Spleen (tissue), 7 donors: ENCODE measurements around the gene GLUD1.
"Not testable (repeated sequence)": the region's sequence is repeated elsewhere in the genome, so short reads cannot be mapped to it uniquely, and the experiment has no call there.

Experiments used
- POLR2A ChIP-seq, 3 donors: fragments of 450-650 bp; IDR thresholded peaks; one replicate each; pipeline ENCODE4 v1.5.1; 2017; ENCODE audit warnings: antibody characterized with exemption in 3 of 3, mild to moderate bottlenecking in 1 of 3
- TF ChIP-seq, protein P1 (sequence below), 11 experiments: fragments of 200-600 bp in 7 of 11; fragments of 450-650 bp in 4 of 11; sonication (generic) in 4 of 11; IDR thresholded peaks in 8 of 11; conservative IDR thresholded peaks in 3 of 11; 1 replicate in 7 of 11; 2 replicates in 4 of 11; pipeline versions ENCODE4 v1.4.0 to v1.8.0; 2016 to 2021; ENCODE audit warnings: antibody characterized with exemption in 11 of 11, inconsistent platforms in 4 of 11, mild to moderate bottlenecking in 1 of 11
- donor health status: DM: no; HTN: no; CAD: no; lungs with moderate emphysema.
- donor health status: DM: no; HTN: no; CAD: no.
- donor health status: DM: no; HTN: no; CAD: no.

DNA sequence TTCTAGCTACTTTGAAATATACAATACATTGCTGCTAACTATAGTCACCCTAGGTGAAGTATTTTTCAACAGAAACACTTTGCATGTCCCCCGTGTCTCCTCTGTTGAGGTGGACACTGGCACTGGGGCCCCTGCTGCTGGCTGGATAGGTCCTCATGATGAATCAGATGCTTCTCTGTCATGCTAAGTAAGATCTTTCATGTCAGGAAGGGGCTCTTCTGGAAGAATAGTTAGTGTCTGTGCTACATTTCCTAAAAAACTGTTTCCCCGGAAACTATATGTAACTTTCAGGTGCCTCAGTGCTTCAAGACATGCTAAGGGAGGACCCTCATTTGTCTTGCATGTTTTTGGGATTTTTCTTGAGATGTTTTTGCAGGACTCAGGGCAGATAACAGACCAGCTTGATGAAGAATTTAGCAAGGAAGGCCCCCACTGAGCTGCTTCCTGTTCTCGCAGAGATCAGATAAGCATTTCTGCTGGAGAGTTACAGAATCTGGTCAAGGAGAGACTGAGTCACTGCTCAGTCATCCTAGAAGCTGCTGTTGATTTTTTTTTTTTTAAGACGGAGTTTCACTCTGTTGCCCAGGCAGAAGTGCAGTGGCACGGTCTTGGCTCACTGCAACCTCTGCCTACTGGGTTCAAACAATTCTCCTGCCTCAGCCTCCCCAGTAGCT lies 69.2 kb downstream of the GLUD1 start:
- TF ChIP-seq, protein P1, sequence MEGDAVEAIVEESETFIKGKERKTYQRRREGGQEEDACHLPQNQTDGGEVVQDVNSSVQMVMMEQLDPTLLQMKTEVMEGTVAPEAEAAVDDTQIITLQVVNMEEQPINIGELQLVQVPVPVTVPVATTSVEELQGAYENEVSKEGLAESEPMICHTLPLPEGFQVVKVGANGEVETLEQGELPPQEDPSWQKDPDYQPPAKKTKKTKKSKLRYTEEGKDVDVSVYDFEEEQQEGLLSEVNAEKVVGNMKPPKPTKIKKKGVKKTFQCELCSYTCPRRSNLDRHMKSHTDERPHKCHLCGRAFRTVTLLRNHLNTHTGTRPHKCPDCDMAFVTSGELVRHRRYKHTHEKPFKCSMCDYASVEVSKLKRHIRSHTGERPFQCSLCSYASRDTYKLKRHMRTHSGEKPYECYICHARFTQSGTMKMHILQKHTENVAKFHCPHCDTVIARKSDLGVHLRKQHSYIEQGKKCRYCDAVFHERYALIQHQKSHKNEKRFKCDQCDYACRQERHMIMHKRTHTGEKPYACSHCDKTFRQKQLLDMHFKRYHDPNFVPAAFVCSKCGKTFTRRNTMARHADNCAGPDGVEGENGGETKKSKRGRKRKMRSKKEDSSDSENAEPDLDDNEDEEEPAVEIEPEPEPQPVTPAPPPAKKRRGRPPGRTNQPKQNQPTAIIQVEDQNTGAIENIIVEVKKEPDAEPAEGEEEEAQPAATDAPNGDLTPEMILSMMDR (IDR thresholded peaks at IDR 0.05 in 8 of 11, conservative IDR thresholded peaks at IDR 0.05 in 3 of 11), result not testable (repeated sequence)
- TF ChIP-seq POLR2A (IDR thresholded peaks at IDR 0.05), result not testable (repeated sequence)
